Upper lobe of left lung (tissue), 6 donors: Measurements from ENCODE around the gene ANO2. TPM values are rescaled to one million over a fixed set of nuclear protein-coding genes. Genes with fewer than 3 reads are reported as not detected.
A peak's percentile ranks its signal among the peaks of the same experiment; 100 is the strongest.

ENCODE experiments used
- ATAC-seq, 2 donors: fragments of 200-7000 bp; cut with Tn5 transposase; one replicate each; pipeline ENCODE4 v1.9.1; 2022; ENCODE audit warnings: mild to moderate bottlenecking in 2 of 2, moderate library complexity in 2 of 2; ENCODE audit not compliant: low FRiP score in 2 of 2
- DNase-seq, 2 donors: peaks; one replicate each; pipeline ENCODE4 v3.0.0-alpha.2; 2019 to 2020
- H3K27ac ChIP-seq, 4 donors: fragments of 200-600 bp; sonication (generic); one replicate each; pipeline ENCODE4 v1.5.1; 2016 to 2019
- H3K27me3 ChIP-seq, 4 donors: fragments of 200-600 bp; sonication (generic); one replicate each; pipeline ENCODE4 v1.5.1; 2017 to 2019
- H3K36me3 ChIP-seq, 4 donors: fragments of 200-600 bp; sonication (generic); one replicate each; pipeline ENCODE4 v1.5.1; 2016 to 2019
- H3K4me1 ChIP-seq, 4 donors: fragments of 200-600 bp; sonication (generic); one replicate each; pipeline ENCODE4 v1.5.1; 2018 to 2019
- H3K4me3 ChIP-seq, 4 donors: fragments of 200-600 bp; sonication (generic); one replicate each; pipeline ENCODE4 v1.5.1; 2017 to 2019; ENCODE audit warnings: mild to moderate bottlenecking in 2 of 4, moderate library complexity in 1 of 4
- H3K9me3 ChIP-seq, 4 donors: fragments of 200-600 bp; sonication (generic); one replicate each; pipeline ENCODE4 v1.5.1; 2018 to 2019
- CTCF ChIP-seq, 6 experiments: fragments of 450-650 bp in 4 of 6; fragments of 200-600 bp in 2 of 6; sonication (generic) in 2 of 6; IDR thresholded peaks; one replicate each; pipeline ENCODE4 v1.5.1; 2016 to 2019; ENCODE audit warnings: antibody characterized with exemption in 6 of 6
- EP300 ChIP-seq, 4 donors: sonication (generic); formaldehyde crosslinking; IDR thresholded peaks; one replicate each; pipeline ENCODE4 v1.5.1; 2017; ENCODE audit warnings: antibody characterized with exemption in 4 of 4, control low read depth in 2 of 4
- POLR2A ChIP-seq, 4 donors: fragments of 450-650 bp; IDR thresholded peaks; one replicate each; pipeline ENCODE4 v1.5.1; 2016 to 2017; ENCODE audit warnings: antibody characterized with exemption in 4 of 4, mild to moderate bottlenecking in 2 of 4
- POLR2AphosphoS5 ChIP-seq, 2 donors: sonication (generic); formaldehyde crosslinking; IDR thresholded peaks; one replicate each; pipeline ENCODE4 v1.5.1; 2017; ENCODE audit warnings: antibody characterized with exemption in 2 of 2
- WGBS, 2 donors: methylation state at CpG; one replicate each; pipeline ENCODE4 v1.1.5; 2017 to 2018; 5-methylcytosine and 5-hydroxymethylcytosine counted together
- total RNA-seq, 6 donors: library from RNA; depleted of rRNA in 4 of 6; stranded (reverse); fragments of >200 nt in 4 of 6; gene quantifications; one replicate each; pipeline versions ENCODE4 v1.1.0 to v1.2.1, GENCODE V29; 2016 to 2021
- donor health status: DM: no; HTN: no; CAD: no; lungs with moderate emphysema.
- donor health status: DM: no; HTN: yes; CAD: no; lungs with severe emphysema.

Gene ANO2
- total RNA-seq = 10 to 100 TPM in 3 of 6 donors, 1 to 10 TPM in 3; 4.4 to 78.6 (median 17.5) TPM

DNA sequence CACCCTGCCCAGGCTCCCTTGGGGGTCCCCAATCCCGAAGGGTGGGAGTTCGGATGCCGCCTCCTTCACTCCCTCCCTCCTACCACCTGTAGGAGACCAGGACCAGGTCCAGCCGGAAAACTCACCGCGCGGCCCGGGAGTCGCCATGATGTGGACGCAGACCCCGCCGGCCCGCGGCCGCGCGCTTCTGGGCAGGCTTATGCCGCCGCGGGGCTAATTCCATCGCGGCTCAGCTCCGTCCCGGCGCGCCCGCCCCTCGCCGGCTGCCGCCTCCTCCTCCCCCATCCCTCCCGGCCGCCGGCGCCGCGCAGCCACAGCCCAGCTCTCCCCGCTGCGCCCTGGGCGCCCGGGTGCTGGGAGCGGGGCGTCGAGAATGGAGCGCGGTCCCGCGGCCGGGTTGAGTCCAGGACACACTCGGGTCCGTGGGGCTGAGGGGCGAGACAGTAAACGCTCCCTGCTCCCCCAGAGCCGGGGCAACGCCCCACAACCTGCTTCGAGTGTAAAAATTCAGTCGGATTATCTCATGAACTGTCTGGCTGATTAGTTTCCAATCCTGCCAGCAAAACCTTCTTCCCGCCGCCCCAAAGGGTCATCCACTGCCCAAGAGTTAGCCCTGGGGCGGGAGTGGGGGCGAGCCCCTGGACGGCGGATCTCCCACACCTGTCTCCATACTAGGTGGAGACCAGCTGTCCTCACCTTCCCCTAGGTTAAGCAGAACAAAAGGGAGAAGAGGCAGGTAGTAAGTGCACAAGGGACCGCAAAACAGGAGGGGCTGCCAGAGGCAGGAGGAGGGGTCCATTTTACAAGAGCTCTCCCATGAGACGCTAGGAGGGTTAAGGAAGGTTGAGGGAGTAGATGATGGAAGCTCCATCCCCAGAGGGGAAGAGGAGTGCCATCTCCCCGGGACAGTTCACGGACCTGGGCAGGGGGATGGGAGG lies at the start of gene ANO2:
ANO2 (minus strand) TSS at position 189 of the 938 bp plus-strand sequence; CDS start at position 147, 42 bp downstream.
- no peaks in the 10 kb centered on the region for H3K9me3 ChIP-seq
- peaks cover 0 to 11% (median 6%) of the 10 kb centered on the region in 4 donors for H3K4me1 ChIP-seq
- no peak for TF ChIP-seq POLR2AphosphoS5 (IDR thresholded peaks at IDR 0.05)
- no peak for TF ChIP-seq POLR2A (IDR thresholded peaks at IDR 0.05)
- no peak for TF ChIP-seq CTCF (IDR thresholded peaks at IDR 0.05)
- TF ChIP-seq EP300 (IDR thresholded peaks at IDR 0.05) = no peak
- H3K4me3 ChIP-seq = peak within 1 kb of the TSS in 3 of 4 donors; percentile 8 to 43 (median 35)
- DNase-seq (peak in 1 of 2 donors; percentile 87), ATAC-seq (peak in 1 of 2 donors; percentile 73)
- peaks cover 0 to 15% (median 4%) of the 10 kb centered on the region in 4 donors for H3K27me3 ChIP-seq
- peaks cover 0 to 69% (median 4%) of the 10 kb centered on the region in 4 donors for H3K36me3 ChIP-seq
- WGBS, 2 donors = 30 to 43% methylated on average over 16 to 30 of the region's 66 CpGs
- no peak within 1 kb of the TSS for H3K27ac ChIP-seq

- WGBS, 2 donors = 85 to 88% methylated on average over 3 of the region's 3 CpGs
- Histone ChIP-seq H3K27me3 (no peaks in the 10 kb centered on the region), H3K36me3 (peaks cover 3 to 65% (median 10%) of the 10 kb centered on the region in 4 donors), H3K4me3 (no peak overlapping the region), H3K27ac (no peak overlapping the region), H3K4me1 (peaks cover 0 to 6% (median 0%) of the 10 kb centered on the region in 4 donors), H3K9me3 (no peaks in the 10 kb centered on the region)
- DNase-seq (no peak), ATAC-seq (no peak)
- TF ChIP-seq POLR2AphosphoS5 (IDR thresholded peaks at IDR 0.05) (no peak), CTCF (IDR thresholded peaks at IDR 0.05) (no peak), EP300 (IDR thresholded peaks at IDR 0.05) (no peak), POLR2A (IDR thresholded peaks at IDR 0.05) (no peak)
Observed at GRCh38 chr12:5989621-5990020, 44.6 kb upstream of the ANO2 start.

DNA sequence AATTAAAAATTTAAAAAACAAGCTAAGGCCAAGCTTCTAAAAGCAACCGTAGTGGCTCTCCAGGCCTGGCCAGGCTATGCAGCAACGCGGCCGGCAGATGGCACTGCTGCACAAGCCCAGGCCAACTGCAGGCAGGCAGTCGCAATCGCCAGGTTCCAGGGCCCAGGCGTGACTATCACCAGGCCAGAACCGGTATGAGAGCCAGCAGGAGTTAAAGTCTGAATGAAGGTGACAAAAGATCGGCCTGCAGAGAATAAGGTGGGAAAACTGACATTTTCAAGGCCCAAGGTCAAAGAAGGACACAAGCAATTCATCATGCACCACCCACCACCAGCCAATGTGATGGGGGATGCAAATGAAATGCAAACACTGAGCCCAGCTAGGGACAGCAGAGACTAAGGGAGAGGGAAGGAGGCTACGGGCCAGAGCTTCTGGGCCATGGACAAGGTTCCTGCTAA lies 43.6 kb upstream of the ANO2 start:
- DNase-seq = peak; percentile 84 to 94
- WGBS, 2 donors = 5 to 10% methylated on average over 10 of the region's 10 CpGs
- Histone ChIP-seq H3K4me3 (no peak overlapping the region), H3K9me3 (no peaks in the 10 kb centered on the region), H3K27me3 (no peaks in the 10 kb centered on the region), H3K27ac (no peak overlapping the region), H3K36me3 (peaks cover 3 to 62% (median 9%) of the 10 kb centered on the region in 4 donors), H3K4me1 (peaks cover 0 to 6% (median 0%) of the 10 kb centered on the region in 4 donors)
- peak; percentile 91 to 94 for ATAC-seq
- TF ChIP-seq EP300 (IDR thresholded peaks at IDR 0.05) = no peak
- TF ChIP-seq POLR2A (IDR thresholded peaks at IDR 0.05) = no peak
- peak; percentile 78 to 94 (median 89) for TF ChIP-seq CTCF (IDR thresholded peaks at IDR 0.05)

- Histone ChIP-seq H3K27ac (no peak overlapping the region), H3K9me3 (no peaks in the 10 kb centered on the region), H3K4me3 (no peak overlapping the region), H3K4me1 (peaks cover 0 to 6% (median 0%) of the 10 kb centered on the region in 4 donors), H3K36me3 (peaks cover 3 to 58% (median 8%) of the 10 kb centered on the region in 4 donors), H3K27me3 (no peaks in the 10 kb centered on the region)
- ATAC-seq (no peak), DNase-seq (peak in 1 of 2 donors; percentile 53)
- TF ChIP-seq EP300 (IDR thresholded peaks at IDR 0.05) = no peak
- no peak for TF ChIP-seq POLR2AphosphoS5 (IDR thresholded peaks at IDR 0.05)
- no peak for TF ChIP-seq CTCF (IDR thresholded peaks at IDR 0.05)
- no peak for TF ChIP-seq POLR2A (IDR thresholded peaks at IDR 0.05)
- 64 to 69% methylated on average over 10 of the region's 10 CpGs for WGBS, 2 donors
Observed at GRCh38 chr12:5988088-5988487, 43.0 kb upstream of the ANO2 start.
